GM12878 (cell line): Measurements from ENCODE around the gene GSTM2. TPM values are rescaled to one million over a fixed set of nuclear protein-coding genes. Genes with fewer than 3 reads are reported as not detected.

ENCODE experiments used
- ATAC-seq: fragments of 200-7000 bp; cut with Tn5 transposase; 3 replicates; pipeline ENCODE4 v1.9.1; 2020; ENCODE audit warnings: mild to moderate bottlenecking, moderate library complexity
- BruUV-seq: library from RNA; stranded (reverse); fragments of 400-500 nt; replicated peaks from 2 replicates; lab custom pipeline; 2021; lab: Mats Ljungman, UMichigan
- CTCF ChIA-PET: fragments of 300-600 bp; sonication (Branson Sonifier 250); formaldehyde crosslinking; extraction: SDS; loops from one replicate; lab custom pipeline; 2021; ENCODE audit warnings: inconsistent platforms; lab: Yijun Ruan, JAX
- POLR2A ChIA-PET: fragments of 350-600 bp; formaldehyde crosslinking; extraction: SDS; loops from one replicate; lab custom pipeline; 2021; ENCODE audit warnings: inconsistent platforms; lab: Charles Lee
- RAD21 ChIA-PET: fragments of 300-600 bp; sonication (Branson Sonifier 250); formaldehyde crosslinking; loops from one replicate; lab custom pipeline; 2023; ENCODE audit warnings: antibody characterized with exemption; ENCODE audit not compliant: unreplicated experiment; lab: Charles Lee
- SMC1A ChIA-PET: fragments of 300-600 bp; sonication (Branson Sonifier 250); formaldehyde crosslinking; loops from one replicate; lab custom pipeline; 2023; ENCODE audit not compliant: unreplicated experiment, uncharacterized antibody; lab: Charles Lee
- DNase-seq: peaks from one replicate; pipeline ENCODE4 v3.0.0-alpha.2; 2011; ENCODE audit warnings: low read depth, low spot score
- FAIRE-seq: peaks from 3 replicates; lab custom pipeline; 2011; peaks lifted over from hg19 to GRCh38; lab: Jason Lieb, UNC
- H2AFZ ChIP-seq: 2 replicates; pipeline ENCODE4 v1.6.0; 2011; ENCODE audit warnings: low read depth, low read length, control low read depth; ENCODE audit not compliant: control insufficient read depth
- H3K27ac ChIP-seq: 2 replicates; pipeline ENCODE4 v1.5.1; 2011; ENCODE audit warnings: control low read depth; ENCODE audit not compliant: control insufficient read depth, insufficient read depth
- H3K27me3 ChIP-seq, 2 experiments: replicated peaks in 1 of 2; 2 replicates each; pipeline versions ENCODE4 v1.6.0 to v1.6.1; 2011; ENCODE audit warnings: low read length in 1 of 2; ENCODE audit not compliant: control insufficient read depth in 2 of 2, insufficient read depth in 2 of 2
- H3K36me3 ChIP-seq, 2 experiments: 2 replicates each; pipeline ENCODE4 v1.5.1; 2011; ENCODE audit warnings: low read length in 1 of 2; ENCODE audit not compliant: control insufficient read depth in 2 of 2, insufficient read depth in 2 of 2
- H3K4me1 ChIP-seq: 2 replicates; pipeline ENCODE4 v1.6.1; 2011; ENCODE audit warnings: mild to moderate bottlenecking, low read length, moderate library complexity, mixed read lengths; ENCODE audit not compliant: control insufficient read depth, insufficient read depth
- H3K4me2 ChIP-seq: 2 replicates; pipeline ENCODE4 v1.6.0; 2011; ENCODE audit warnings: control low read depth; ENCODE audit not compliant: control insufficient read depth, insufficient read depth
- H3K4me3 ChIP-seq: fragments of 200-600 bp; sonication (generic); 2 replicates; pipeline ENCODE4 v1.5.1; 2016
- H3K79me2 ChIP-seq: 2 replicates; pipeline ENCODE4 v1.6.0; 2011; ENCODE audit warnings: low read length; ENCODE audit not compliant: control insufficient read depth, insufficient read depth
- H3K9ac ChIP-seq: 2 replicates; pipeline ENCODE4 v1.8.0; 2011; ENCODE audit warnings: low read length, control low read depth, mixed read lengths; ENCODE audit not compliant: control insufficient read depth, insufficient read depth
- H3K9me3 ChIP-seq: replicated peaks from 3 replicates; pipeline ENCODE4 v1.5.1; 2011; ENCODE audit warnings: mild to moderate bottlenecking, low read length; ENCODE audit not compliant: control insufficient read depth, insufficient read depth
- H4K20me1 ChIP-seq: 2 replicates; pipeline ENCODE4 v1.6.0; 2011; ENCODE audit not compliant: control insufficient read depth, insufficient read depth
- BRCA1 ChIP-seq: IDR thresholded peaks from 2 replicates; pipeline ENCODE4 v1.6.1; 2011; ENCODE audit warnings: low read depth, low read length, improper control_type of control experiment
- CREM ChIP-seq: IDR thresholded peaks from 2 replicates; pipeline ENCODE4 v1.6.1; 2014; ENCODE audit warnings: antibody characterized with exemption, low read depth
- DPF2 ChIP-seq: fragments of 450-650 bp; IDR thresholded peaks from 2 replicates; pipeline ENCODE4 v1.6.1; 2017; ENCODE audit warnings: mild to moderate bottlenecking
- MYC ChIP-seq: IDR thresholded peaks from 2 replicates; pipeline ENCODE4 v1.6.1; 2011; ENCODE audit warnings: mild to moderate bottlenecking, low read length, moderate library complexity, inconsistent platforms; ENCODE audit not compliant: insufficient read depth, insufficient replicate concordance, insufficient read length, severe bottlenecking
- PKNOX1 ChIP-seq: fragments of 450-650 bp; IDR thresholded peaks from 2 replicates; pipeline ENCODE4 v1.6.1; 2016; ENCODE audit warnings: mild to moderate bottlenecking
- RUNX3 ChIP-seq: IDR thresholded peaks from 2 replicates; pipeline ENCODE4 v1.6.1; 2012; ENCODE audit warnings: low read length, inconsistent platforms
- SMAD1 ChIP-seq: fragments of 450-650 bp; IDR thresholded peaks from 2 replicates; pipeline ENCODE4 v1.6.1; 2018; ENCODE audit warnings: mild to moderate bottlenecking, low read depth; ENCODE audit not compliant: partially characterized antibody
- TCF12 ChIP-seq: IDR thresholded peaks from 2 replicates; pipeline ENCODE4 v1.6.1; 2011; ENCODE audit warnings: low read depth, mild to moderate bottlenecking, low read length
- TCF7 ChIP-seq: IDR thresholded peaks from 2 replicates; pipeline ENCODE4 v1.6.1; 2014; ENCODE audit warnings: antibody characterized with exemption, borderline replicate concordance
- USF2 ChIP-seq: IDR thresholded peaks from 2 replicates; pipeline ENCODE4 v1.6.1; 2011; ENCODE audit warnings: low read depth, low read length, improper control_type of control experiment, borderline replicate concordance
- WRNIP1 ChIP-seq: IDR thresholded peaks from 2 replicates; pipeline ENCODE4 v1.6.1; 2011; ENCODE audit warnings: low read depth, low read length, improper control_type of control experiment, borderline replicate concordance
- ZBTB40 ChIP-seq: fragments of 450-650 bp; IDR thresholded peaks from 2 replicates; pipeline ENCODE4 v1.6.1; 2016; ENCODE audit warnings: mild to moderate bottlenecking, moderate library complexity, borderline replicate concordance
- ZZZ3 ChIP-seq: IDR thresholded peaks from 2 replicates; pipeline ENCODE4 v1.6.1; 2011; ENCODE audit warnings: low read depth; ENCODE audit not compliant: control insufficient read depth, insufficient read length
- WGBS: methylation state at CpG from one replicate; pipeline ENCODE4 v1.1.6; 2016; ENCODE audit warnings: low lambda C conversion rate; ENCODE audit not compliant: insufficient replicate concordance, insufficient coverage; ENCODE audit errors: missing lambda C conversion rate; 5-methylcytosine and 5-hydroxymethylcytosine counted together
- in situ Hi-C: fragments of 300-500 bp; cut with MboI; formaldehyde crosslinking; loops from 9 replicates; pipeline ENCODE4 v1.14.3; 2018; ENCODE audit warnings: mixed read lengths
- intact Hi-C: fragments of 100-400 bp; cut with micrococcal nuclease; formaldehyde crosslinking; loops from one replicate; pipeline ENCODE4 v1.14.2; 2022; ENCODE audit not compliant: unreplicated experiment
- polyA plus RNA-seq, 11 experiments: library from polyadenylated mRNA; depleted of rRNA in 4 of 11; unstranded in 6 of 11; stranded (reverse) in 5 of 11; fragments of >200 nt; fragmentation: Nextera tagmentation in 4 of 11; fragmentation: Illumina TruSeq in 1 of 11; extraction: Ambion mirVana in 4 of 11; extraction: Trizol in 1 of 11; gene quantifications; 1 replicate in 1 of 11; 2 replicates in 10 of 11; pipeline versions ENCODE4 v1.2.1 to v1.2.3, GENCODE V29; 2011 to 2016; ENCODE audit warnings: inconsistent platforms in 2 of 11, missing spikeins in 2 of 11, low read depth in 1 of 11
- total RNA-seq, 4 experiments: library from RNA; depleted of rRNA in 3 of 4; stranded (reverse); fragments of >200 nt in 3 of 4; fragmentation: Illumina TruSeq in 1 of 4; extraction: Trizol in 1 of 4; gene quantifications; 2 replicates each; pipeline versions ENCODE4 v1.2.1 to v1.2.3, GENCODE V29; 2013 to 2021

The GSTM2 gene
- total and polyA plus RNA-seq, 10 of the 15 experiments (the other 5 are each of a cell fraction or from before 2014, with no cell fraction given), result 8.3 to 32.3 (median 20.2) TPM

- TF ChIP-seq SMAD1 (no peak), PKNOX1 (no peak), MYC (no peak), DPF2 (no peak), CREM (no peak), RUNX3 (no peak), ZBTB40 (no peak), TCF12 (no peak), BRCA1 (no peak), USF2 (no peak), WRNIP1 (no peak), ZZZ3 (no peak), TCF7 (no peak)
- H3K4me3 ChIP-seq, result no peak overlapping the region
- no peak overlapping the region for H3K9ac ChIP-seq
- ATAC-seq, result no peak
- in situ Hi-C loops (no loop called here), intact Hi-C loops (no loop called here)
- RAD21 ChIA-PET, result interaction anchor here (2.0 kb wide), 1 partner anchor 58 kb away, joined by 6 read pairs; no protein-coding TSS in a partner anchor
- no peaks in the 10 kb centered on the region; the same call in 2 of the 3 replicates for H3K9me3 ChIP-seq
- H3K27me3 ChIP-seq, result no peaks in the 10 kb centered on the region
- H3K27ac ChIP-seq, result no peak overlapping the region
- no peak overlapping the region for H3K4me2 ChIP-seq
- H3K4me1 ChIP-seq, result peaks cover 11% of the 10 kb centered on the region
- no peaks in the 10 kb centered on the region for H3K79me2 ChIP-seq
- no peak overlapping the region for H2AFZ ChIP-seq
- BruUV-seq, result no TSS peak
- POLR2A ChIA-PET, result no interaction called here
- DNase-seq, result no peak
- no peaks in the 10 kb centered on the region for H3K36me3 ChIP-seq
- CTCF ChIA-PET, result no interaction called here
- no peaks in the 10 kb centered on the region for H4K20me1 ChIP-seq
- SMC1A ChIA-PET, result interaction anchor here (1.6 kb wide), 1 partner anchor 28 kb away, joined by 3 read pairs; the partner anchor contains the start of gene GSTM1
- 73% methylated on average over 3 of the region's 3 CpGs for WGBS
- FAIRE-seq, result no peak
Observed at GRCh38 chr1:109716121-109716520, 48.3 kb downstream of the GSTM2 start.
